Measurements from ENCODE around the gene SLC38A3.

Gene SLC38A3

GRCh38 chr3:50204804-50205412 is at the start of gene SLC38A3:
TSS of gene SLC38A3 (plus strand) at chr3:50205271. CDS start at chr3:50214200, 8,929 bp downstream.
- no peak for DNase-seq (ENCODE audit: low read depth)

DNA sequence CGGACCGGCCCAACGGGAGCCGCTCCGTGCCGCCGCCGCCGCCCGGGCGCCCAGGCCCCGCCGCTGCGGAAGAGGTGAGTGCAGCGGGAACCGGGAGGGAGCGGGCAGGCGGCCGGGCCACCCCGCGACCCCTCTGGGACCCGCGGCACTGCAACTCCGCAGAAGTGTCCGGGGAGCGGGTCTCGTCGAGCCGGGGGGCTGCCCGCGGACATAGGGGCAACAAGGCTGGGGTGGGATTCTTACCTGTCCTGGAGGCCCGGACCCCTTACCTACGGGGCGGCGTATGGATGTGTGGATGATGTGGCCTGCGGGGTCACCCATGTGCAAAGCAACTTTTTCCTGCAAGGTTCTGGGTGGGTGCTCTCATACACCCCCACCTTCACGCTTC is 49.6 kb upstream of the SLC38A3 start:
- no peak for DNase-seq (ENCODE audit: low read depth)

GRCh38 chr3:50155891-50156290 is 49.2 kb upstream of the SLC38A3 start:
- no peak for DNase-seq (ENCODE audit: low read depth)

- no peak for DNase-seq (ENCODE audit: low read depth)
These were observed 48.2 kb upstream of the SLC38A3 start for GRCh38 chr3:50156549-50157493.

- no peak for DNase-seq (ENCODE audit: low read depth)
These were observed 47.1 kb upstream of the SLC38A3 start for GRCh38 chr3:50157827-50158529.

DNA sequence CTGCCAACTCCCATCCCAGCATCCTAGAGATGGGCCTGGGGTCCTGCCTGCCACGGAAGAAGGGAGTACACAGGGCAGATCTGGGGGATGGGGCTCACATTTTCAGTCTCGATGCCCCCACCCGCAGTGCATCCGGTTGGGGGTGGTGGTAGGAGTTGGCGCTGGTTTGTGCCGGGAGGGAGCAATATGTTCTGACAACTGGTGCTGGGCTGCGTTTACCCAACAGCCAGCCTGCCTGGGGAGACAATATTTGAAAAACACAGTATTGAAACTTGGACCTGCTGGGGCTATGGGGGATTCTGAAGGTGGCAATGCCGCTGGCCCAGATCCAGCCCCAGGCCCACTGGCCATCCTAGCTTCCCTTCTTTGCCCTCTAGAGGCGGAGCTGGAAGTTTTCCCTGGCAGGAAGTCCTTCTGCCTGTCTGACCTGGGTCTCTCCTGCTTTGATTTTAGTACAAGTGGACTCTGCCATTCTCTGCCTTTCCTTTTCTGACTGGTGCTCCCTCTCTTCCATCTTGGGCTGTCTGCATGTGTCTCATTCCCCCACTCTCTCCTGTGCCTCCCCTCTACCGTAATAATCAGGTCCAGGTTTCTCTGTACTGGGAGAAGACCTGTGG is 46.4 kb upstream of the SLC38A3 start:
- no peak for DNase-seq (ENCODE audit: low read depth)

- no peak for DNase-seq (ENCODE audit: low read depth)
These were observed 44.5 kb upstream of the SLC38A3 start for GRCh38 chr3:50160561-50160983.

DNA sequence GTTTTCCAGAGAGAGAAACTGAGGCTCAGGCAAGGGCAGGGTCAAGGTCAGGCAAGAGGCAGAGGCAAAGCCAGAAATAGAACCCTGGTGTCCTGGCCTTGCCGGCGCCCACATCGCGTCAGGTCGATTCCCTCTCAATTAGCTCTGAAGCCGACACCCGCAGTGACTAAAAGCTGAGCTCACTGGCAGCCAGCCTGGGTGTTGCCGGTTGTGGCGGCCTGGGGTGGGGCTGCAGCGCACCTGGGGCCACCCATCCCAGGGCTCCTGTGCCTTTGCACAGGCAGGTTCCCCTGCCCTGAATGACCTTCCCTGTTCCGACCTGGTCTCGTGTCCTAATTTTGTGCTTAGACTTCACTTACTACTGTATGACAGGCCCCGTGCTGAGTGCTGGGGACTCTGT is 43.8 kb upstream of the SLC38A3 start:
- no peak for DNase-seq (ENCODE audit: low read depth)

- no peak for DNase-seq (ENCODE audit: low read depth)
These were observed 42.8 kb upstream of the SLC38A3 start for GRCh38 chr3:50162034-50162883.

DNA sequence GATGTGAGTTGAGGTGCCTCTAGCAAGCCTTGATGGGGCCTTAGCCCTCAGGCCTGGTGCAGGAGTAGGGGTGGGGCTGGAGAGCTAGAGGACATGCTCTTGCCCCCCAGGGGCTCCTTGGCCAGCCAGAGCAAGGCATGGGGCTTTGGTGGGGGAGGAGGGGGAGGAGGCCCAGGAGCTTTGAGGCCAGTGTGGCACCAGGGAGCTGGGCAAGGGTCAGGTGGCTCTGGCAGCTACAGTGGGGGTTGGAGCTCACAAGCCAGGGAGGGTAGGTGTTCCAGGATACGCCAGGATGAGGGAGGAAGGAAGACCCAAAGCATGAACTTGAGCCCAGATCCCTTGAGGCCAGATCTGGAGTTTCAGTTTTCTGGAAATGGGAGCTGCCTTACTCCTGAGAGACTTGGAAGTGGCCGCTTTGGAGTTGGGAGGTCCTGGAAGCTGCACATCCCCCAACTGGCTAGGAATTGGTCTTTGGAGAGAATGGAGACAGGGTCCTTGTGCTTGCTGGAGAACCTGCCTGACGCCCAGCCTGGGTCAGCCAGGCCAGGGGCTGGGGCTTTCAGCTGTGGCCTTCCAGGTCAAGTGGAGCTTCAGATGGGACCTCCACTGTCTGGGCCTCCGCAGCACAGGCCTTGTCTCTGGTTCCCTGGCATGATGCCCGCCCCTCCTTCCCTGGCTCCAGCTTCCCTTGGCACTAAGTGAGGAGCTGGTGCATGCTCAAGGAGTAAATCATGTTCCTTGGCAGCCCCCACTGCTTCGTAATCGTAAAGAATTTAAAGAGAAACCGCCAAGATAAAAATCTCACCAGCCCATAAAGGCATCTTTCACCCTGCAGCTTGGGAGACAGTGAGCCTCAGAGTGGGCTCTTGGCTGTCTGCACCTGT is 41.3 kb upstream of the SLC38A3 start:
- peak; percentile 90 for DNase-seq (ENCODE audit: low read depth)

DNA sequence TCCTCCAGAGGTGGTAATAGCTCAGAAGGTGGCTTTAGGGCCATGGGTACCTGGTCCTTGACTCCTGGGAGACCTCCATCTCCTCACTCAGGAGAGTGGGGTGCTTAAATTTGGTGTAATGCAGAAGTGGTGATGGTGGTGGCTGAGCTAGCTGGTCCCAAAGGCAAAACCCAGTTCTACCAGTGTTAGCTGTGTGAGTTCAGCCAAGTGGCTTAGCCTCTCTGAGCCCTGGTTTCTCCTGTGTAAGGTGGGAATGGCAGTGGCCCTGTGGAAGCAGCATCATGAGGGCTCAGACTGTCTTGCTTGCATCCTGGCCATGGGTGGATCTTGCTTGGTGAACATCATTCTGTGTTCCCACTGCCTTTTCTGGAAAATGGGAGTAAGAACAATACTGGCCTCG is 40.6 kb upstream of the SLC38A3 start:
- no peak for DNase-seq (ENCODE audit: low read depth)

DNA sequence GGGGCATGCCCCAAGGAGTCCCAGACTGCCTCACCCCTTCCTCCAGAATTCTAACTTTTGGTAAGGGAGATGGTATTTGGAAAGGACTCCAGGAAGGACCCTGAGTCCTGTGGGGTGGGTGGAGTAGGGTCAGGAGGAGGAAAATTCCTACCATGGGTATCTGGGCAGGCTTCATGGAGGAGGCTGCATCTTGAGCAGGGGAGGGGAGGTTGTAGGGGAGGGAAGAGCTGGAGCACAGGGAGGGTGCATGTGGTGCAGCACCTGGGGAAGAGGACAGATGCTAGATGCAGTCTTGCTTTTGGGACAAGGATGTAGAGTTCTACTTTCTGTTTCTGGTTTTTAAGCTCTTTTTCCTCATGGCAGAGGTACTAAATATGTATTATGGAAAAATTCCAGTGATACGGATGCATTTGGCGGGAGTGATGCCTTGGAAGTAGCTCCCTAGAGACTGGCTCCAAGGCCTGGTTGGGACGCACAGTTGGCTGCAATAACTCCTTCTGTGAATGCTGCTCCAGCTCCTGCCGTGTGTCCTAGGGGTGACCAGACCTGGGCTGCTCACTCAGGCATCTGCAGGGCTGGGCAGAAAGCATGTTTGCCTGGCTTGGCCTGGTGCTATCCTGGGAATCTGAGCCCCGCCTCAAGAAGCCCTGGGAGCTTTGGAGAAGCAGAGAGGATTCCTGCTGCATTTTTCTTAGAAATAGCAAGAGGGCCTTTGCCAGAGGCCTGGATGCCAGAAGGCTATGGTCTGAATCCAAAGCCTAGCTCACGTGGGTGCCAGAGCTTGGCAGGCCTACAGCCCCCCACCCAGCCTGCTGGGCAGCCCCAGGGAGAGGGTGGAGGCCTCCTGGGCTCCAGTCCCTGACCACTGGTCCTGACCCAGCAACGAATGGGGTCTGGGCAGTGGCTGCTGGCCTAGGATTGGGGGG is 39.8 kb upstream of the SLC38A3 start:
- no peak for DNase-seq (ENCODE audit: low read depth)

- DNase-seq (ENCODE audit: low read depth) = no peak
These were observed 39.0 kb upstream of the SLC38A3 start for GRCh38 chr3:50165910-50166538.

- no peak for DNase-seq (ENCODE audit: low read depth)
These were observed 38.5 kb upstream of the SLC38A3 start for GRCh38 chr3:50166620-50167019.

DNA sequence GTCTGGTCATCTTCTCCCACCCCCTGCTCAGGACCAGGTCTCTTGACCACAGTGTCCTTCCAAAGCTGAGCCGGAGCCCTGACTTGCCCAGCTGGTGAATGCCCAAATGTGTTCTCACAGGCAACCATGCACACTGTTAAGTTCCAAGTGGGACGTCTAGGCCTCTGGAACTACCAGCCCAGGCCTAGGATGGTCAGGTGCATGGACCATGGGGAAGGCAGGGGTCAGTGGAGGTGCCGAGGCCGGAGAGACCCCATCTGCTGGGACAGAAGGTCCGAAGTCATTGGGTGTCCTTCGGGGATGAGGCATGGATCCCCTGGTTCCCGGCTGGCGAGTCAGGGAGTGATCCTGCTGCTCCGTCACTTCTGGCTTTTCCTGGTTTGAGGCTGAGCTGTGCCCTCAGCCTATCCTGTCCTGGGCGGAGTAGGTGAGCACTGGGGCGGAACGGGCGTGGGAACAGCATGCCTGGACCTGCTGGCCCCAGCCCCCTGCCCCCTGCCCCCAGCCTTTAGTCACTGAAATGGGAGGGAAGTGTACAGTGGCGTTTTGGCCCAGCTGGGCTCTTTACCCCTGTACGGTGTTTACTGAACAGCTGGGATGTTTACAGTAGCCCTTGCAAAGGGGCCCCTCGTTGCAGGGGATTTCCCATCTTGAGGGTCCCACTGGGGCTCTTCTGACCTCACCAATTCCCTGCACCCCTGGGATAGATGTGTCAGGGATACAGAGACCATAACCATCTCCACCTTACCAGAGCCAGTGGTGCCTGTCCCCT is 37.8 kb upstream of the SLC38A3 start:
- DNase-seq (ENCODE audit: low read depth) = no peak

- no peak for DNase-seq (ENCODE audit: low read depth)
These were observed 37.2 kb upstream of the SLC38A3 start for GRCh38 chr3:50167841-50168209.

DNA sequence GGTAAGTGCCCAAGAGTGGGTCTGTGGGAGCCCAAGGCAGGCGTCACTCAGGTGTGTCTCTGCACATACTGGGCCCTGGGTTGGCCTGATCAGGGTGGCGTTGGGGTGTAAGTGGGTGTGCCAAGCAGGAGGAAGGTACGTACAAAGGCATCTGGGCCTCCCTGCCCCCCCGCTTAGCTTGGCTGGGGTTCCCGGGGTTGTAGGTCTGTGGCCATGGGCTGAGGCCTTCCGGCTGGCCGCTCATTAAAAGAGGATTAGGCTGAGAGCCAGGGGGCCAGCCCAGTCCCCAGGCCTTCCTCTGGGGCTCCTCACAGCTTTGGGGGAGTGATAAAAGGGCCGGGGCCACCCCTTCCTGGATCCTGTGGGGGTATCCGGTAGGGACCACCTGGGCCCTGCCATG is 36.7 kb upstream of the SLC38A3 start:
- no peak for DNase-seq (ENCODE audit: low read depth)

- no peak for DNase-seq (ENCODE audit: low read depth)
These were observed 36.3 kb upstream of the SLC38A3 start for GRCh38 chr3:50168791-50169190.

All from amniotic epithelial cell (primary cell).